Measurements from ENCODE around the gene SYN1.

The SYN1 gene

GRCh38 chrX:47633689-47634590, 14.3 kb upstream of the SYN1 start:
- TF ChIP-seq CTCF (conservative IDR thresholded peaks at IDR 0.05; ENCODE audit: low read depth, low read length), result no peak
- no peak overlapping the region for H3K4me3 ChIP-seq (ENCODE audit: low read length)
- DNase-seq (ENCODE audit: low read depth), result no peak

GRCh38 chrX:47632666-47633065, 13.0 kb upstream of the SYN1 start:
- no peak for TF ChIP-seq CTCF (conservative IDR thresholded peaks at IDR 0.05; ENCODE audit: low read depth, low read length)
- no peak for DNase-seq (ENCODE audit: low read depth)
- no peak overlapping the region for H3K4me3 ChIP-seq (ENCODE audit: low read length)

- H3K4me3 ChIP-seq (ENCODE audit: low read length), result no peak overlapping the region
- no peak for TF ChIP-seq CTCF (conservative IDR thresholded peaks at IDR 0.05; ENCODE audit: low read depth, low read length)
- no peak for DNase-seq (ENCODE audit: low read depth)
These were observed 12.0 kb upstream of the SYN1 start for GRCh38 chrX:47631676-47632075.

GRCh38 chrX:47629419-47630200, 10.0 kb upstream of the SYN1 start, which contains the start of gene CFP:
CFP (minus strand) TSS chrX:47629930; CDS start chrX:47629844, 86 bp downstream.
- DNase-seq (ENCODE audit: low read depth), result no peak
- no peak within 1 kb of the TSS for H3K4me3 ChIP-seq (ENCODE audit: low read length)
- no peak for TF ChIP-seq CTCF (conservative IDR thresholded peaks at IDR 0.05; ENCODE audit: low read depth, low read length)

- no peak overlapping the region for H3K4me3 ChIP-seq (ENCODE audit: low read length)
- TF ChIP-seq CTCF (conservative IDR thresholded peaks at IDR 0.05; ENCODE audit: low read depth, low read length), result no peak
- no peak for DNase-seq (ENCODE audit: low read depth)
These were observed 9.3 kb upstream of the SYN1 start for GRCh38 chrX:47628982-47629381.

GRCh38 chrX:47625365-47625764, 5.7 kb upstream of the SYN1 start:
- no peak overlapping the region for H3K4me3 ChIP-seq (ENCODE audit: low read length)
- TF ChIP-seq CTCF (conservative IDR thresholded peaks at IDR 0.05; ENCODE audit: low read depth, low read length), result no peak
- no peak for DNase-seq (ENCODE audit: low read depth)
